ENCODE results near the gene TMEM192.
"Not testable (repeated sequence)": the region's sequence is repeated elsewhere in the genome, so short reads cannot be mapped to it uniquely, and the experiment has no call there.

TMEM192 gene

GRCh38 chr4:165112368-165113121 is at the start of gene TMEM192:
TMEM192 (minus strand) TSS chr4:165112860; CDS start chr4:165112773, 87 bp downstream.
- peak; percentile 76 for DNase-seq (ENCODE audit: low read depth, low spot score)

GRCh38 chr4:165158762-165159161 is 46.1 kb upstream of the TMEM192 start:
- no peak for DNase-seq (ENCODE audit: low read depth, low spot score)

- no peak for DNase-seq (ENCODE audit: low read depth, low spot score)
Observed at GRCh38 chr4:165156906-165157305, 44.2 kb upstream of the TMEM192 start.

- no peak for DNase-seq (ENCODE audit: low read depth, low spot score)
Observed at GRCh38 chr4:165154482-165154881, 41.8 kb upstream of the TMEM192 start.

GRCh38 chr4:165152527-165152926 is 39.9 kb upstream of the TMEM192 start:
- no peak for DNase-seq (ENCODE audit: low read depth, low spot score)

GRCh38 chr4:165151734-165152133 is 39.1 kb upstream of the TMEM192 start:
- DNase-seq (ENCODE audit: low read depth, low spot score), result no peak

GRCh38 chr4:165150545-165150944 is 37.9 kb upstream of the TMEM192 start:
- no peak for DNase-seq (ENCODE audit: low read depth, low spot score)

- no peak for DNase-seq (ENCODE audit: low read depth, low spot score)
Observed at GRCh38 chr4:165138843-165139242, 26.2 kb upstream of the TMEM192 start.

GRCh38 chr4:165137205-165137604 is 24.5 kb upstream of the TMEM192 start:
- DNase-seq (ENCODE audit: low read depth, low spot score), result no peak

- DNase-seq (ENCODE audit: low read depth, low spot score), result no peak
Observed at GRCh38 chr4:165136529-165136928, 23.9 kb upstream of the TMEM192 start.

GRCh38 chr4:165133150-165133549 is 20.5 kb upstream of the TMEM192 start:
- no peak for DNase-seq (ENCODE audit: low read depth, low spot score)

- DNase-seq (ENCODE audit: low read depth, low spot score), result peak; percentile 66
Observed at GRCh38 chr4:165131247-165131832, 18.7 kb upstream of the TMEM192 start.

GRCh38 chr4:165129924-165130323 is 17.3 kb upstream of the TMEM192 start:
- DNase-seq (ENCODE audit: low read depth, low spot score), result no peak

GRCh38 chr4:165125869-165126499 is 13.3 kb upstream of the TMEM192 start:
- DNase-seq (ENCODE audit: low read depth, low spot score), result not testable (repeated sequence)

- DNase-seq (ENCODE audit: low read depth, low spot score), result no peak
Observed at GRCh38 chr4:165124488-165124887, 11.8 kb upstream of the TMEM192 start.

GRCh38 chr4:165118256-165118909 is 5.7 kb upstream of the TMEM192 start:
- DNase-seq (ENCODE audit: low read depth, low spot score), result no peak

- no peak for DNase-seq (ENCODE audit: low read depth, low spot score)
Observed at GRCh38 chr4:165115301-165115700, 2.6 kb upstream of the TMEM192 start.

- DNase-seq (ENCODE audit: low read depth, low spot score), result no peak
Observed at GRCh38 chr4:165111906-165112367, 723 bp downstream of the TMEM192 start.

- DNase-seq (ENCODE audit: low read depth, low spot score), result no peak
Observed at GRCh38 chr4:165106518-165106917, 6.1 kb downstream of the TMEM192 start.

GRCh38 chr4:165101641-165102040 is 11.0 kb downstream of the TMEM192 start:
- DNase-seq (ENCODE audit: low read depth, low spot score), result no peak

GRCh38 chr4:165096776-165097175 is 15.9 kb downstream of the TMEM192 start:
- DNase-seq (ENCODE audit: low read depth, low spot score), result no peak

- no peak for DNase-seq (ENCODE audit: low read depth, low spot score)
Observed at GRCh38 chr4:165095291-165095690, 17.4 kb downstream of the TMEM192 start.
